Measurements from ENCODE around the gene TEDC2. TPM values are rescaled to one million over a fixed set of nuclear protein-coding genes. Genes with fewer than 3 reads are reported as not detected.
"Not testable (repeated sequence)": the region's sequence is repeated elsewhere in the genome, so short reads cannot be mapped to it uniquely, and the experiment has no call there.

The TEDC2 gene
- total and polyA plus RNA-seq, 12 donors: 0.29 to 2.3 (median 0.95) TPM

DNA sequence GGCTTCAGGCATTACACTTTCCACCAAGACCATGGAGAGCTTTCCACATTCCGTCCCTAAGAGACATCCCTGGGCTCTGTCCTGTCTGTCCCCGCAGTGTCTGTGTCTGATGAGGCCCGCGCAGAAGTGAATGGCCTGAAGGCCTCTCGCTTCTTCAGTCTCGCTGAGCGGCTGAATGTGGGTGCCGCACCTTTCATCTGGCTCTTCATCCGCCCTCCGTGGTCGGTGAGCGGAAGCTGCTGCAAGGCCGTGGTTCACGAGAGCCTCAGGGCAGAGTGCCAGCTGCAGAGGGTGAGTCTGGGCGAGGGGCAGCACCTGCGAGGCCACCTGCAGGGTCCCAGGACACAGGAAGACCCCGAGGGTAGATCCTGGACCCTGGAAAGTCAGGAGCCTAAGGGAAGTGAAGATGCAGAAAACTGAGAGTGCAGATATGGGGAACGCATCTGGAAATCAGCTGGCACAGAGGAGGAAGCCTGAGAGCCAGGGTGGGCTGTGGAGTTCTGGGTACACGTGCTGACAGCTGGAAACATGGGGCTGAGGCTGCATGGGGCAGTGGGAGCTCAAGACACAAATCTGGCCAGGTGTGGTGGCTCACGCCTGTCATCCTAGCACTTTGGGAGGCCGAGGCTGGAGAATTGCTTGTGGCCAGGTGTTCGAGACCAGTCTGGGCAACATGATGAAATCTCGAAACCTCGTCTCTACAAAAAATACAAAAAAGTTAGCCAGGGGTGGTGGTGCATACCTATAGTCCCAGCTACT, 22.7 kb upstream of the TEDC2 start:
- H3K4me3 ChIP-seq: no peak overlapping the region
- no peak overlapping the region for H3K27ac ChIP-seq
- 97% methylated on average over 24 of the region's 24 CpGs for WGBS, 2 donors
- TF ChIP-seq, protein P1, sequence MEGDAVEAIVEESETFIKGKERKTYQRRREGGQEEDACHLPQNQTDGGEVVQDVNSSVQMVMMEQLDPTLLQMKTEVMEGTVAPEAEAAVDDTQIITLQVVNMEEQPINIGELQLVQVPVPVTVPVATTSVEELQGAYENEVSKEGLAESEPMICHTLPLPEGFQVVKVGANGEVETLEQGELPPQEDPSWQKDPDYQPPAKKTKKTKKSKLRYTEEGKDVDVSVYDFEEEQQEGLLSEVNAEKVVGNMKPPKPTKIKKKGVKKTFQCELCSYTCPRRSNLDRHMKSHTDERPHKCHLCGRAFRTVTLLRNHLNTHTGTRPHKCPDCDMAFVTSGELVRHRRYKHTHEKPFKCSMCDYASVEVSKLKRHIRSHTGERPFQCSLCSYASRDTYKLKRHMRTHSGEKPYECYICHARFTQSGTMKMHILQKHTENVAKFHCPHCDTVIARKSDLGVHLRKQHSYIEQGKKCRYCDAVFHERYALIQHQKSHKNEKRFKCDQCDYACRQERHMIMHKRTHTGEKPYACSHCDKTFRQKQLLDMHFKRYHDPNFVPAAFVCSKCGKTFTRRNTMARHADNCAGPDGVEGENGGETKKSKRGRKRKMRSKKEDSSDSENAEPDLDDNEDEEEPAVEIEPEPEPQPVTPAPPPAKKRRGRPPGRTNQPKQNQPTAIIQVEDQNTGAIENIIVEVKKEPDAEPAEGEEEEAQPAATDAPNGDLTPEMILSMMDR (IDR thresholded peaks at IDR 0.05): no peak
- no peaks in the 10 kb centered on the region for H3K27me3 ChIP-seq
- H3K36me3 ChIP-seq: peaks cover 0 to 75% (median 0%) of the 10 kb centered on the region in 9 donors
- intact Hi-C loops (cut with DNase I): loop anchor here in 2 of 10 donors (10.0 kb wide), 2 partner anchors 48 to 68 kb away; no protein-coding TSS in a partner anchor
- H3K9me3 ChIP-seq: no peaks in the 10 kb centered on the region
- no peaks in the 10 kb centered on the region for H3K4me1 ChIP-seq
- ATAC-seq (no peak), DNase-seq (no peak)

GRCh38 chr16:2438121-2438520, 21.8 kb upstream of the TEDC2 start:
- no peaks in the 10 kb centered on the region for H3K4me1 ChIP-seq
- no peak overlapping the region for H3K27ac ChIP-seq
- WGBS, 2 donors: 97 to 98% methylated on average over 14 of the region's 14 CpGs
- intact Hi-C loops (cut with DNase I): loop anchor here in 2 of 10 donors (10.0 kb wide), 2 partner anchors 47 to 67 kb away; no protein-coding TSS in a partner anchor
- H3K9me3 ChIP-seq: no peaks in the 10 kb centered on the region
- no peak for DNase-seq
- no peaks in the 10 kb centered on the region for H3K27me3 ChIP-seq
- TF ChIP-seq, protein P1 (IDR thresholded peaks at IDR 0.05): no peak
- H3K36me3 ChIP-seq: peaks cover 0 to 67% (median 0%) of the 10 kb centered on the region in 9 donors
- no peak overlapping the region for H3K4me3 ChIP-seq
- no peak for ATAC-seq

- H3K27ac ChIP-seq: no peak overlapping the region
- TF ChIP-seq, protein P1 (IDR thresholded peaks at IDR 0.05): no peak
- no peak overlapping the region for H3K4me3 ChIP-seq
- H3K27me3 ChIP-seq: no peaks in the 10 kb centered on the region
- DNase-seq: no peak
- intact Hi-C loops (cut with DNase I): loop anchor here in 2 of 10 donors (10.0 kb wide), 2 partner anchors 45 to 65 kb away; no protein-coding TSS in a partner anchor
- no peak for ATAC-seq
- no peaks in the 10 kb centered on the region for H3K4me1 ChIP-seq
- H3K9me3 ChIP-seq: no peaks in the 10 kb centered on the region
- H3K36me3 ChIP-seq: peaks cover 0 to 67% (median 3%) of the 10 kb centered on the region in 9 donors
- WGBS, 2 donors: 94 to 97% methylated on average over 11 of the region's 11 CpGs
Observed at GRCh38 chr16:2439598-2439997, 20.3 kb upstream of the TEDC2 start.

DNA sequence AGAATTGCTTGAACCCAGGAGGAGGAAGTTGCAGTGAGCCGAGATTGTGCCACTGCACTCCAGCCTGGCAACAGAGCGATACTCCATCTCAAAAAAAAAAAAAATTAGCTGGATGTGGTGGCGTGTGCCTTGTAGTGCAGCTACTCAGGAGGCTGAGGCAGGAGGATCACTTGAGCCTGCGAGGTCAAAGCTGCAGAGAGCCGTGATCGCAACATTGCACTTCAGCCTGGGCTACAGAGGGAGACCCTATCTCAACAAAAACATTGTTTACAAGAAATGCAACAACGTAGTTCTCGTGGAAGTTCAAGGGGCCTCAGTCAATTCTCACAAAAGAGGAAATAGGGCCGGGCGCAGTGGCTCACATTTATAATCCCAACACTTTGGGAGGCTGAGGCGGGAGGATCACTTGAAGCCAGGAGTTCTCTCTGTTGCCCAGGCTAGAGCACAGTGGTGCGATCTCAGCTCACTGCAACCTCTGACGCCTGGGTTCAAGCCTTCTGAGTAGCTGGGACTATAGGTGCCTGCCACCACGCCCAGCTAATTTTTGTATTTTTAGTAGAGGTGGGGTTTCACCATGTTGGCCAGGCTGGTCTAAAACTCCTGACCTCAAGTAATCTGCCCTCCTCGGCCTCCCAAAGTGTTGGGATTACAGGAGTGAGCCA, 18.6 kb upstream of the TEDC2 start:
- H3K4me3 ChIP-seq; H3K9me3 ChIP-seq; H3K4me1 ChIP-seq; intact Hi-C loops (cut with DNase I); ATAC-seq; H3K27ac ChIP-seq; H3K27me3 ChIP-seq; DNase-seq: not testable (repeated sequence)
- 82 to 91% methylated on average over 15 of the region's 15 CpGs for WGBS, 2 donors
- H3K36me3 ChIP-seq: peaks cover 0 to 75% (median 3%) of the 10 kb centered on the region in 9 donors

Data from heart right ventricle (tissue), 16 donors.